Activated T-cell treated with anti-CD3 and anti-CD28 coated beads, Interleukin-2, amount 50 U/mL, for 48 hours (primary cell): ENCODE data around the gene ARID3A.

Source experiments
- DNase-seq, 2 experiments: peaks; one replicate each; pipeline ENCODE4 v3.0.0-alpha.2; 2020

The ARID3A gene

GRCh38 chr19:932648-933552 is 7.1 kb downstream of the ARID3A start:
- DNase-seq = peak; percentile 43 to 49

GRCh38 chr19:933553-933882 is 7.7 kb downstream of the ARID3A start:
- DNase-seq = no peak

GRCh38 chr19:934197-934840 is 8.5 kb downstream of the ARID3A start:
- no peak for DNase-seq

- DNase-seq = no peak
These were observed 9.1 kb downstream of the ARID3A start for GRCh38 chr19:934865-935479.

GRCh38 chr19:936175-936546 is 10.3 kb downstream of the ARID3A start:
- no peak for DNase-seq

GRCh38 chr19:937259-937694 is 11.4 kb downstream of the ARID3A start:
- DNase-seq = peak; percentile 55 to 67

- DNase-seq = no peak
These were observed 12.5 kb downstream of the ARID3A start for GRCh38 chr19:938233-938923.

GRCh38 chr19:939439-939838 is 13.6 kb downstream of the ARID3A start:
- no peak for DNase-seq

- DNase-seq = no peak
These were observed 14.1 kb downstream of the ARID3A start for GRCh38 chr19:939922-940321.

- DNase-seq = peak; percentile 66 to 75
These were observed 14.9 kb downstream of the ARID3A start for GRCh38 chr19:940591-941291.

- DNase-seq = no peak
These were observed 15.7 kb downstream of the ARID3A start for GRCh38 chr19:941292-942132.

- DNase-seq = no peak
These were observed 16.4 kb downstream of the ARID3A start for GRCh38 chr19:942133-942645.

- DNase-seq = no peak
These were observed 17.8 kb downstream of the ARID3A start for GRCh38 chr19:943551-944170.

- no peak for DNase-seq
These were observed 18.3 kb downstream of the ARID3A start for GRCh38 chr19:944171-944567.

- DNase-seq = no peak
These were observed 18.9 kb downstream of the ARID3A start for GRCh38 chr19:944663-945241.

- no peak for DNase-seq
These were observed 19.8 kb downstream of the ARID3A start for GRCh38 chr19:945401-946252.

GRCh38 chr19:947090-947706 is 21.4 kb downstream of the ARID3A start:
- DNase-seq = no peak

- DNase-seq = no peak
These were observed 22.1 kb downstream of the ARID3A start for GRCh38 chr19:947707-948539.
